ENCODE results near the gene HSD3B7. TPM values are rescaled to one million over a fixed set of nuclear protein-coding genes. Genes with fewer than 3 reads are reported as not detected.

The HSD3B7 gene
- total RNA-seq, 4 donors from 2014 or later: 13.2 to 20.8 (median 16.0) TPM

DNA sequence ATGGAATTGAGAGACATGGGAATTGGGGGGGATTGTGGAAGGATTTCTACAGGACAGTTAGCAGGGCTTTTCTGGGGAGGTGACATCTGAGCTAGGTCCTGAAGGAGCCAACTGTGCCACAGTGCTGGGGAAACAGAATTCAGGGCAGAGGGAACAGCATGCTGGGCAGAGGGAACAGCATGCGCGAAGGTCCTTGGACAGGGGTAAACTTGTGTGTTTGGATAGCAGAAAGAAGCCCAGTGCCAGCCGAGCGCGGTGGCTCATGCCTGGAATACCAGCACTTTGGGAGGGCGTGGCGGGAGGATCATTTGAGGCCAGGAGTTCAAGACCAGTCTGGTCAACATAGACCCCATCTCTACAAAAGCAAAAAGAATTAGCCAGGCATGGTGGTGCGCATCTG is 21.6 kb downstream of the HSD3B7 start:
- H3K4me1 ChIP-seq: peaks cover 24% of the 10 kb centered on the region
- DNase-seq (ENCODE audit: low spot score in 2 of 2): no peak
- H3K27ac ChIP-seq: no peak overlapping the region
- WGBS: 92% methylated on average over 8 of the region's 8 CpGs
- TF ChIP-seq, protein P1, sequence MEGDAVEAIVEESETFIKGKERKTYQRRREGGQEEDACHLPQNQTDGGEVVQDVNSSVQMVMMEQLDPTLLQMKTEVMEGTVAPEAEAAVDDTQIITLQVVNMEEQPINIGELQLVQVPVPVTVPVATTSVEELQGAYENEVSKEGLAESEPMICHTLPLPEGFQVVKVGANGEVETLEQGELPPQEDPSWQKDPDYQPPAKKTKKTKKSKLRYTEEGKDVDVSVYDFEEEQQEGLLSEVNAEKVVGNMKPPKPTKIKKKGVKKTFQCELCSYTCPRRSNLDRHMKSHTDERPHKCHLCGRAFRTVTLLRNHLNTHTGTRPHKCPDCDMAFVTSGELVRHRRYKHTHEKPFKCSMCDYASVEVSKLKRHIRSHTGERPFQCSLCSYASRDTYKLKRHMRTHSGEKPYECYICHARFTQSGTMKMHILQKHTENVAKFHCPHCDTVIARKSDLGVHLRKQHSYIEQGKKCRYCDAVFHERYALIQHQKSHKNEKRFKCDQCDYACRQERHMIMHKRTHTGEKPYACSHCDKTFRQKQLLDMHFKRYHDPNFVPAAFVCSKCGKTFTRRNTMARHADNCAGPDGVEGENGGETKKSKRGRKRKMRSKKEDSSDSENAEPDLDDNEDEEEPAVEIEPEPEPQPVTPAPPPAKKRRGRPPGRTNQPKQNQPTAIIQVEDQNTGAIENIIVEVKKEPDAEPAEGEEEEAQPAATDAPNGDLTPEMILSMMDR (IDR thresholded peaks at IDR 0.05): no peak
- TF ChIP-seq POLR2AphosphoS5 (IDR thresholded peaks at IDR 0.05) (no peak), EP300 (IDR thresholded peaks at IDR 0.05) (no peak), POLR2A (IDR thresholded peaks at IDR 0.05) (no peak)
- H3K4me3 ChIP-seq: no peak overlapping the region
- H3K9me3 ChIP-seq: no peaks in the 10 kb centered on the region
- H3K27me3 ChIP-seq: peaks cover 32% of the 10 kb centered on the region
- H3K36me3 ChIP-seq: no peaks in the 10 kb centered on the region

DNA sequence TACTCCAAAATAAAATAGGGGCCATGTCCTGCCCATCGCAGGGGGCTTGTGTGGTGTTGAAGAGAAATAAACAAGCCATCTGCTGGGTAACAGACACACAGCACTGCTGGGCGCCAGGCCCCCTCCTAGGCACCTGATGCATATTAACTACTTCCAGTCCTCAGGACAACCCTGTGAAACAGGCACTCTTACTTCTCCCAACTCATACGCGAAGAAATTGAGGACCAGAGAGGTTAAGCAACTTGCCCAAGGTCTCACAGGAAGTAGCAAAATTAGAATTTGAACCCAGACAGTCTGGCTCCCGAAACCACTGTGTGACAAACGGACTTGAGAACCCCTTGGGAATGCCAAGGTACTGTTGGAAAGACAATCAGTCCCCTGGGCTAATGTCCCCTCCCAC is 22.7 kb downstream of the HSD3B7 start:
- H3K27me3 ChIP-seq: peaks cover 41% of the 10 kb centered on the region

DNA sequence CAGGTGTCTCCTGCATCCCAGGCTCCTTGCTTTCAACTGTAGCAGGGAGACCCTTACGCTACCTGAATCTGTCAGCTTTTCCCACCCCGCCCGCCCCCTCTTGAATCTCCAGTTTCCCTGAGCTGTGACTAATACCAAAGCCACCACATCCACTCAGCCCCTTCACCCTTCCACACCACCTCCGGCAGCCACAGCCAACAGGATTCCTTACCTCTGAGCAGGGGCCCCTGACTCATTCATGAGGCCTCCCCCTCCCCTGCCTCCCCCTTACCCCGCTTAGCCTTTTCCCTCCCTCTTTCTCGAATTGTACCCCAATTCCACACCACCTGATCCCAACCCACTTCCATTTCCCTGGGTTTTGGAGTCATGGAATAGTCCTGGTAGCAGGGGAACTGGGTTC is 23.1 kb downstream of the HSD3B7 start:
- no peak for TF ChIP-seq EP300 (IDR thresholded peaks at IDR 0.05)
- TF ChIP-seq POLR2A (IDR thresholded peaks at IDR 0.05): no peak
- TF ChIP-seq, protein P1 (IDR thresholded peaks at IDR 0.05): no peak
- no peak for TF ChIP-seq POLR2AphosphoS5 (IDR thresholded peaks at IDR 0.05)
- no peaks in the 10 kb centered on the region for H3K36me3 ChIP-seq
- WGBS: 82% methylated on average over 6 of the region's 6 CpGs
- peaks cover 43% of the 10 kb centered on the region for H3K27me3 ChIP-seq
- H3K27ac ChIP-seq: no peak overlapping the region
- no peak overlapping the region for H3K4me3 ChIP-seq
- no peak for DNase-seq (ENCODE audit: low spot score in 2 of 2)
- peaks cover 10% of the 10 kb centered on the region for H3K4me1 ChIP-seq
- no peaks in the 10 kb centered on the region for H3K9me3 ChIP-seq

More for the DNA sequence above, 22.7 kb downstream of the HSD3B7 start:
- Histone ChIP-seq H3K27ac (no peak overlapping the region), H3K9me3 (no peaks in the 10 kb centered on the region), H3K36me3 (no peaks in the 10 kb centered on the region), H3K4me1 (peaks cover 15% of the 10 kb centered on the region), H3K4me3 (no peak overlapping the region)
- WGBS: 77% methylated on average over 4 of the region's 6 CpGs
- TF ChIP-seq EP300 (IDR thresholded peaks at IDR 0.05): no peak
- TF ChIP-seq POLR2AphosphoS5 (IDR thresholded peaks at IDR 0.05): no peak
- no peak for TF ChIP-seq POLR2A (IDR thresholded peaks at IDR 0.05)
- TF ChIP-seq, protein P1 (IDR thresholded peaks at IDR 0.05): no peak
- no peak for DNase-seq (ENCODE audit: low spot score in 2 of 2)

DNA sequence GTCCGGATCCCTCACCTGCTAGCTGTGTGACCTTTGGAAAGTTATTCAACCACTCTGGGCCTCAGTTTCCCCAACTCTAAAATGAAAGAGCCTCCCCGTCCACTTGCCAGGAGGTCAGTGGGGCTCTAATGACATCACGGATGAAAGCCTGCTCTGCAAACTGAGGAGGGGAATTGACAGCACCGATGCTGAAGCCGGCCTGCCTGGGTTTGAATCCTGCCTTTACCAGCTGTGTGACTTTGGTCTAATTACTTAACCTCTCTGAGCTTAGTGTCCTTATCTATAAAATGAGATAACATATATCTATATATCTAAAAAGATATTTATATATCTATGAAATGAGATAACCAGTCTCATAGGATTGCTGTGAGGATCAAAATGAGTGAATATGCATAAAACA is 23.5 kb downstream of the HSD3B7 start:
- WGBS: 78% methylated on average over 5 of the region's 5 CpGs
- Histone ChIP-seq H3K9me3 (no peaks in the 10 kb centered on the region), H3K36me3 (no peaks in the 10 kb centered on the region), H3K27me3 (peaks cover 44% of the 10 kb centered on the region), H3K4me1 (peaks cover 9% of the 10 kb centered on the region), H3K4me3 (no peak overlapping the region), H3K27ac (no peak overlapping the region)
- DNase-seq (ENCODE audit: low spot score in 2 of 2): no peak
- TF ChIP-seq POLR2AphosphoS5 (IDR thresholded peaks at IDR 0.05) (no peak), POLR2A (IDR thresholded peaks at IDR 0.05) (no peak), EP300 (IDR thresholded peaks at IDR 0.05) (no peak)
- TF ChIP-seq, protein P1 (IDR thresholded peaks at IDR 0.05): no peak

DNA sequence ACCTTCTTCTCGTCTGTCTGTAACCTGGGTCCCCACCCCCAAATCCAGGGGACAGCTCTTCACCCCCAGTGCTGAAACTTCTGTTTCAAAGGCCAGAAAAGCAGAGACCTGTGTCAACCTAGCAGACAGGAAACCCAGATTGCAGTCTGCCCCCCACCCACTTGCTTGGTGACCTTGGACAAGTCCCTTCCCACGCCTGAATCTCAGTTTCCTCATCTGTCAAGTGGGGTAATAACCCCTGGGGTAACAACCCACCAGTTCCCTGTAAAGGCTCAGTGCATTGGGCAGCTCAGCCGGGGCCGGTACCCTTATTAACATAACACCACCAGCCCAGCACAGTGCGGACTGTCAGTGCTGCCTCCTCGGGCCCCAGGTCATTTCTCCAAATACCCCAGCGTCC is 24.1 kb downstream of the HSD3B7 start:
- peaks cover 9% of the 10 kb centered on the region for H3K4me1 ChIP-seq
- H3K27ac ChIP-seq: no peak overlapping the region
- peaks cover 47% of the 10 kb centered on the region for H3K27me3 ChIP-seq
- WGBS: 88% methylated on average over 7 of the region's 7 CpGs
- H3K36me3 ChIP-seq: no peaks in the 10 kb centered on the region
- DNase-seq (ENCODE audit: low spot score in 2 of 2): no peak
- no peaks in the 10 kb centered on the region for H3K9me3 ChIP-seq
- TF ChIP-seq POLR2AphosphoS5 (IDR thresholded peaks at IDR 0.05): no peak
- no peak for TF ChIP-seq EP300 (IDR thresholded peaks at IDR 0.05)
- TF ChIP-seq POLR2A (IDR thresholded peaks at IDR 0.05): no peak
- TF ChIP-seq, protein P1 (IDR thresholded peaks at IDR 0.05): no peak
- no peak overlapping the region for H3K4me3 ChIP-seq

All from suprapubic skin (tissue), 4 donors.